SK-N-SH (cell line): ENCODE results near the gene ATP2B2. TPM values are rescaled to one million over a fixed set of nuclear protein-coding genes. Genes with fewer than 3 reads are reported as not detected.

Experiments used
- CTCF ChIA-PET: fragments of 300-600, 350-600 bp; formaldehyde crosslinking; extraction: SDS; loops from one replicate; lab custom pipeline; 2021; lab: Yijun Ruan, JAX
- POLR2A ChIA-PET: fragments of 350-600 bp; sonication (Branson Sonifier 250); formaldehyde crosslinking; extraction: SDS; loops from one replicate; lab custom pipeline; 2020; ENCODE audit warnings: antibody characterized with exemption, inconsistent platforms; lab: Yijun Ruan, JAX
- DNase-seq: peaks from one replicate; pipeline ENCODE4 v3.0.0; 2012
- H2AFZ ChIP-seq: fragments of 200-600 bp; sonication (generic); 2 replicates; pipeline ENCODE4 v1.8.1; 2016; ENCODE audit warnings: antibody characterized with exemption, mild to moderate bottlenecking, low read depth
- H3F3A ChIP-seq: fragments of 200-600 bp; sonication (generic); replicated peaks from 2 replicates; pipeline ENCODE3; 2016; ENCODE audit warnings: antibody characterized with exemption, mild to moderate bottlenecking; ENCODE audit not compliant: insufficient read depth
- H3K27ac ChIP-seq, 2 experiments: fragments of 200-500 bp in 1 of 2; fragments of 200-600 bp in 1 of 2; sonication (Bioruptor generic) in 1 of 2; sonication (generic), shearing (Covaris generic) in 1 of 2; 2 replicates each; pipeline versions ENCODE4 v1.5.1 to v1.6.1; 2014 to 2016; ENCODE audit warnings: low read depth in 2 of 2, inconsistent platforms in 1 of 2, low read length in 1 of 2, mild to moderate bottlenecking in 1 of 2, mixed read lengths in 1 of 2
- H3K27me3 ChIP-seq: fragments of 200-600 bp; sonication (generic), shearing (Covaris generic); 2 replicates; pipeline ENCODE4 v1.6.1; 2016; ENCODE audit warnings: mixed run types; ENCODE audit not compliant: insufficient read depth
- H3K36me3 ChIP-seq, 2 experiments: fragments of 200-500 bp in 1 of 2; fragments of 200-600 bp in 1 of 2; sonication (Bioruptor generic) in 1 of 2; sonication (generic) in 1 of 2; replicated peaks in 1 of 2; 2 replicates each; pipeline versions ENCODE3 to v1.5.1; 2014 to 2016; ENCODE audit warnings: low read length in 1 of 2, mild to moderate bottlenecking in 1 of 2; ENCODE audit not compliant: insufficient read depth in 2 of 2, control insufficient read depth in 1 of 2
- H3K4me1 ChIP-seq, 2 experiments: fragments of 200-500 bp in 1 of 2; fragments of 200-600 bp in 1 of 2; sonication (Bioruptor generic) in 1 of 2; sonication (generic), shearing (Covaris generic) in 1 of 2; 2 replicates each; pipeline versions ENCODE4 v1.5.1 to v1.6.1; 2014 to 2016; ENCODE audit warnings: low read depth in 1 of 2, low read length in 1 of 2, mixed run types in 1 of 2; ENCODE audit not compliant: insufficient read depth in 2 of 2, control insufficient read depth in 1 of 2
- H3K4me2 ChIP-seq: fragments of 200-600 bp; sonication (generic), shearing (Covaris generic); 2 replicates; pipeline ENCODE4 v1.6.1; 2017; ENCODE audit warnings: mixed run types
- H3K4me3 ChIP-seq, 2 experiments: fragments of 200-500 bp in 1 of 2; fragments of 200-600 bp in 1 of 2; sonication (Bioruptor generic) in 1 of 2; sonication (generic), shearing (Covaris generic) in 1 of 2; 2 replicates each; pipeline versions ENCODE4 v1.5.1 to v1.8.1; 2014 to 2016; ENCODE audit warnings: low read depth in 2 of 2, inconsistent platforms in 1 of 2, low read length in 1 of 2, mild to moderate bottlenecking in 1 of 2, mixed read lengths in 1 of 2, moderate library complexity in 1 of 2
- H3K79me2 ChIP-seq: fragments of 200-600 bp; sonication (generic); 2 replicates; pipeline ENCODE4 v1.8.1; 2017; ENCODE audit warnings: mild to moderate bottlenecking; ENCODE audit not compliant: insufficient read depth
- H3K9ac ChIP-seq: fragments of 200-600 bp; sonication (generic); 2 replicates; pipeline ENCODE4 v1.6.1; 2017; ENCODE audit warnings: mixed run types
- H3K9me2 ChIP-seq: fragments of 200-600 bp; sonication (generic); 2 replicates; pipeline ENCODE4 v1.6.1; 2017; ENCODE audit warnings: mixed run types
- H3K9me3 ChIP-seq: fragments of 200-600 bp; sonication (generic); 2 replicates; pipeline ENCODE4 v1.6.1; 2017; ENCODE audit warnings: mixed run types, mild to moderate bottlenecking, moderate library complexity
- H4K20me1 ChIP-seq: fragments of 200-600 bp; sonication (generic); 2 replicates; pipeline ENCODE4 v1.6.1; 2017; ENCODE audit warnings: mild to moderate bottlenecking, mixed run types; ENCODE audit not compliant: insufficient read depth
- CHD2 ChIP-seq: fragments of 150-350 bp; IDR thresholded peaks from 2 replicates; pipeline ENCODE4 v1.6.1; 2018; ENCODE audit warnings: low read length; ENCODE audit not compliant: partially characterized antibody
- ELF1 ChIP-seq: IDR thresholded peaks from 2 replicates; pipeline ENCODE4 v1.4.0; 2012
- EZH2phosphoT487 ChIP-seq: fragments of 200-600 bp; sonication (generic); IDR thresholded peaks from 2 replicates; pipeline ENCODE4 v1.6.1; 2017; ENCODE audit warnings: low read depth, mixed run types, mild to moderate bottlenecking, antibody characterized with exemption, moderate library complexity, borderline replicate concordance
- FOSL2 ChIP-seq: IDR thresholded peaks from 2 replicates; pipeline ENCODE4 v1.4.0; 2012; ENCODE audit warnings: low read depth, mild to moderate bottlenecking, moderate library complexity, borderline replicate concordance
- FOXJ3 ChIP-seq: sonication (generic); formaldehyde crosslinking; IDR thresholded peaks from 2 replicates; pipeline ENCODE4 v1.5.1; 2020; ENCODE audit warnings: mild to moderate bottlenecking, missing genetic modification reagents
- FOXM1 ChIP-seq: IDR thresholded peaks from 2 replicates; pipeline ENCODE4 v1.4.0; 2012; ENCODE audit warnings: low read depth, mild to moderate bottlenecking
- JUND ChIP-seq: IDR thresholded peaks from 2 replicates; pipeline ENCODE4 v1.4.0; 2012
- MAX ChIP-seq: IDR thresholded peaks from 2 replicates; pipeline ENCODE4 v1.4.0; 2012; ENCODE audit warnings: low read depth
- MXI1 ChIP-seq: IDR thresholded peaks from 2 replicates; pipeline ENCODE4 v1.6.1; 2012; ENCODE audit warnings: mild to moderate bottlenecking, low read depth, low read length, improper control_type of control experiment
- NFIC ChIP-seq: IDR thresholded peaks from 2 replicates; pipeline ENCODE4 v1.4.0; 2012; ENCODE audit warnings: borderline replicate concordance
- RXRA ChIP-seq: IDR thresholded peaks from 2 replicates; pipeline ENCODE4 v1.4.0; 2012; ENCODE audit warnings: low read depth, mild to moderate bottlenecking, borderline replicate concordance
- SIN3A ChIP-seq: IDR thresholded peaks from 2 replicates; pipeline ENCODE4 v1.6.1; 2012; ENCODE audit warnings: low read depth, mild to moderate bottlenecking, low read length, moderate library complexity, borderline replicate concordance
- TAF1 ChIP-seq: IDR thresholded peaks from 2 replicates; pipeline ENCODE4 v1.6.1; 2012; ENCODE audit warnings: low read depth, mild to moderate bottlenecking, low read length, moderate library complexity, borderline replicate concordance
- USF2 ChIP-seq: fragments of 150-350 bp; IDR thresholded peaks from 2 replicates; pipeline ENCODE4 v1.6.1; 2017; ENCODE audit warnings: antibody characterized with exemption, low read length, low read depth, borderline replicate concordance
- WGBS: methylation state at CpG from one replicate; pipeline ENCODE4 v1.1.6; 2017; ENCODE audit warnings: low lambda C conversion rate; 5-methylcytosine and 5-hydroxymethylcytosine counted together
- polyA plus RNA-seq, 3 experiments: library from polyadenylated mRNA; depleted of rRNA; stranded (reverse); fragments of >200 nt; gene quantifications; 2 replicates each; pipeline ENCODE4 v1.2.3, GENCODE V29; 2012
- TF ChIP-seq, protein P1 (sequence below): IDR thresholded peaks from 2 replicates; pipeline ENCODE4 v1.4.0; 2012; ENCODE audit warnings: low read depth, borderline replicate concordance
- TF ChIP-seq, protein P2 (sequence below): IDR thresholded peaks from 2 replicates; pipeline ENCODE4 v1.4.0; 2012; ENCODE audit warnings: low read depth, borderline replicate concordance
- TF ChIP-seq, protein P3 (sequence below): IDR thresholded peaks from 2 replicates; pipeline ENCODE4 v1.6.1; 2012; ENCODE audit warnings: mild to moderate bottlenecking, low read depth, low read length, moderate library complexity

The ATP2B2 gene
- polyA plus RNA-seq, 1 of the 3 experiments (the other 2 are of a cell fraction), result 0.15 TPM

- TF ChIP-seq USF2, result no peak
- no peak for TF ChIP-seq SIN3A
- no peak for TF ChIP-seq JUND
- no peak for TF ChIP-seq NFIC
- TF ChIP-seq, protein P1, sequence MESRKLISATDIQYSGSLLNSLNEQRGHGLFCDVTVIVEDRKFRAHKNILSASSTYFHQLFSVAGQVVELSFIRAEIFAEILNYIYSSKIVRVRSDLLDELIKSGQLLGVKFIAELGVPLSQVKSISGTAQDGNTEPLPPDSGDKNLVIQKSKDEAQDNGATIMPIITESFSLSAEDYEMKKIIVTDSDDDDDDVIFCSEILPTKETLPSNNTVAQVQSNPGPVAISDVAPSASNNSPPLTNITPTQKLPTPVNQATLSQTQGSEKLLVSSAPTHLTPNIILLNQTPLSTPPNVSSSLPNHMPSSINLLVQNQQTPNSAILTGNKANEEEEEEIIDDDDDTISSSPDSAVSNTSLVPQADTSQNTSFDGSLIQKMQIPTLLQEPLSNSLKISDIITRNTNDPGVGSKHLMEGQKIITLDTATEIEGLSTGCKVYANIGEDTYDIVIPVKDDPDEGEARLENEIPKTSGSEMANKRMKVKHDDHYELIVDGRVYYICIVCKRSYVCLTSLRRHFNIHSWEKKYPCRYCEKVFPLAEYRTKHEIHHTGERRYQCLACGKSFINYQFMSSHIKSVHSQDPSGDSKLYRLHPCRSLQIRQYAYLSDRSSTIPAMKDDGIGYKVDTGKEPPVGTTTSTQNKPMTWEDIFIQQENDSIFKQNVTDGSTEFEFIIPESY, result no peak
- TF ChIP-seq FOXM1, result no peak
These were observed 18.9 kb upstream of the ATP2B2 start (continued) for GRCh38 chr3:10524270-10524669.

GRCh38 chr3:10523561-10523960, 18.2 kb upstream of the ATP2B2 start:
- H3K4me1 ChIP-seq, result no peaks in the 10 kb centered on the region
- H3K79me2 ChIP-seq, result no peaks in the 10 kb centered on the region
- no peaks in the 10 kb centered on the region; the same call in 1 of the 2 replicates for H3K27me3 ChIP-seq
- H3K9me3 ChIP-seq, result no peaks in the 10 kb centered on the region
- no peak for TF ChIP-seq JUND
- no peak for TF ChIP-seq RXRA
- TF ChIP-seq CHD2, result no peak
- TF ChIP-seq TAF1, result no peak
- TF ChIP-seq USF2, result no peak
- TF ChIP-seq ELF1, result no peak
- TF ChIP-seq, protein P2, sequence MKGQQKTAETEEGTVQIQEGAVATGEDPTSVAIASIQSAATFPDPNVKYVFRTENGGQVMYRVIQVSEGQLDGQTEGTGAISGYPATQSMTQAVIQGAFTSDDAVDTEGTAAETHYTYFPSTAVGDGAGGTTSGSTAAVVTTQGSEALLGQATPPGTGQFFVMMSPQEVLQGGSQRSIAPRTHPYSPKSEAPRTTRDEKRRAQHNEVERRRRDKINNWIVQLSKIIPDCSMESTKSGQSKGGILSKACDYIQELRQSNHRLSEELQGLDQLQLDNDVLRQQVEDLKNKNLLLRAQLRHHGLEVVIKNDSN, result no peak
- no peak for TF ChIP-seq FOXJ3 (CRISPR knock-in tag)
- no peak for TF ChIP-seq FOSL2
- TF ChIP-seq, protein P3, sequence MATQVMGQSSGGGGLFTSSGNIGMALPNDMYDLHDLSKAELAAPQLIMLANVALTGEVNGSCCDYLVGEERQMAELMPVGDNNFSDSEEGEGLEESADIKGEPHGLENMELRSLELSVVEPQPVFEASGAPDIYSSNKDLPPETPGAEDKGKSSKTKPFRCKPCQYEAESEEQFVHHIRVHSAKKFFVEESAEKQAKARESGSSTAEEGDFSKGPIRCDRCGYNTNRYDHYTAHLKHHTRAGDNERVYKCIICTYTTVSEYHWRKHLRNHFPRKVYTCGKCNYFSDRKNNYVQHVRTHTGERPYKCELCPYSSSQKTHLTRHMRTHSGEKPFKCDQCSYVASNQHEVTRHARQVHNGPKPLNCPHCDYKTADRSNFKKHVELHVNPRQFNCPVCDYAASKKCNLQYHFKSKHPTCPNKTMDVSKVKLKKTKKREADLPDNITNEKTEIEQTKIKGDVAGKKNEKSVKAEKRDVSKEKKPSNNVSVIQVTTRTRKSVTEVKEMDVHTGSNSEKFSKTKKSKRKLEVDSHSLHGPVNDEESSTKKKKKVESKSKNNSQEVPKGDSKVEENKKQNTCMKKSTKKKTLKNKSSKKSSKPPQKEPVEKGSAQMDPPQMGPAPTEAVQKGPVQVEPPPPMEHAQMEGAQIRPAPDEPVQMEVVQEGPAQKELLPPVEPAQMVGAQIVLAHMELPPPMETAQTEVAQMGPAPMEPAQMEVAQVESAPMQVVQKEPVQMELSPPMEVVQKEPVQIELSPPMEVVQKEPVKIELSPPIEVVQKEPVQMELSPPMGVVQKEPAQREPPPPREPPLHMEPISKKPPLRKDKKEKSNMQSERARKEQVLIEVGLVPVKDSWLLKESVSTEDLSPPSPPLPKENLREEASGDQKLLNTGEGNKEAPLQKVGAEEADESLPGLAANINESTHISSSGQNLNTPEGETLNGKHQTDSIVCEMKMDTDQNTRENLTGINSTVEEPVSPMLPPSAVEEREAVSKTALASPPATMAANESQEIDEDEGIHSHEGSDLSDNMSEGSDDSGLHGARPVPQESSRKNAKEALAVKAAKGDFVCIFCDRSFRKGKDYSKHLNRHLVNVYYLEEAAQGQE, result no peak
- TF ChIP-seq MAX, result no peak
- no peak for TF ChIP-seq MXI1
- TF ChIP-seq EZH2phosphoT487, result no peak
- TF ChIP-seq, all 33 proteins: peak for 0
- Histone ChIP-seq H3K4me2 (no peak overlapping the region), H3K9me2 (no peaks in the 10 kb centered on the region), H3K4me3 (no peak overlapping the region), H3K27ac (no peak overlapping the region), H3K36me3 (no peaks in the 10 kb centered on the region), H3K9ac (no peak overlapping the region), H2AFZ (no peak overlapping the region), H3F3A (no peaks in the 10 kb centered on the region), H4K20me1 (no peaks in the 10 kb centered on the region)
- no peak for DNase-seq
- WGBS, result 28% methylated on average over 5 of the region's 5 CpGs
- ChIA-PET POLR2A (no interaction called here), CTCF (interaction anchor here (1.1 kb wide), 1 partner anchor 19 kb away, joined by 3 read pairs; no protein-coding TSS in a partner anchor)
